ENCODE results near the gene DGKI.

- TF ChIP-seq, protein P1, sequence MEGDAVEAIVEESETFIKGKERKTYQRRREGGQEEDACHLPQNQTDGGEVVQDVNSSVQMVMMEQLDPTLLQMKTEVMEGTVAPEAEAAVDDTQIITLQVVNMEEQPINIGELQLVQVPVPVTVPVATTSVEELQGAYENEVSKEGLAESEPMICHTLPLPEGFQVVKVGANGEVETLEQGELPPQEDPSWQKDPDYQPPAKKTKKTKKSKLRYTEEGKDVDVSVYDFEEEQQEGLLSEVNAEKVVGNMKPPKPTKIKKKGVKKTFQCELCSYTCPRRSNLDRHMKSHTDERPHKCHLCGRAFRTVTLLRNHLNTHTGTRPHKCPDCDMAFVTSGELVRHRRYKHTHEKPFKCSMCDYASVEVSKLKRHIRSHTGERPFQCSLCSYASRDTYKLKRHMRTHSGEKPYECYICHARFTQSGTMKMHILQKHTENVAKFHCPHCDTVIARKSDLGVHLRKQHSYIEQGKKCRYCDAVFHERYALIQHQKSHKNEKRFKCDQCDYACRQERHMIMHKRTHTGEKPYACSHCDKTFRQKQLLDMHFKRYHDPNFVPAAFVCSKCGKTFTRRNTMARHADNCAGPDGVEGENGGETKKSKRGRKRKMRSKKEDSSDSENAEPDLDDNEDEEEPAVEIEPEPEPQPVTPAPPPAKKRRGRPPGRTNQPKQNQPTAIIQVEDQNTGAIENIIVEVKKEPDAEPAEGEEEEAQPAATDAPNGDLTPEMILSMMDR (IDR thresholded peaks at IDR 0.05), result no peak
- TF ChIP-seq EZH2 (IDR thresholded peaks at IDR 0.05) (no peak), EZH2phosphoT487 (IDR thresholded peaks at IDR 0.05) (no peak)
Observed at GRCh38 chr7:137787301-137787976, 59.3 kb downstream of the DGKI start.

All from neural progenitor cell (in vitro differentiated cells).